Measurements from ENCODE around the gene SLC9A2.

SLC9A2 gene

DNA sequence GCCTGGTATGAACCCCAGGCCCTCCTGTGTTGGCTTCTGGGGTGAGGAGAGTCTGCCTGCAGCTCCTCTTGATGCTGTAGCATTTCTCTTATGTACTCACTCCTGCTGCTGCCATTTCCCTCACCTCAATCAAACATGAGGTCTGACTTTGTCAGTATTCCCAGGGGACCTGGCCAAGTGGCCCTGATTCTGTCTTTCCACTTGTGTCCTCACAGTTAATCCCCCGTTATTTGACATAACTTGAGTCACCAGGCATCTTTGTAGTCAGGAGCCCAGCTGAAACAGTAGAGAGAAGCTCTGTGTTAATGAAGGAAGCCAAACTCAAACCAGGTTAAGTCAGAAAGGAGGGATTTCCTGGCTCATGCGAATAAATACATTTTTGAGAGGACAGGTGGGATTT, 55.0 kb downstream of the SLC9A2 start:
- no peak for DNase-seq

DNA sequence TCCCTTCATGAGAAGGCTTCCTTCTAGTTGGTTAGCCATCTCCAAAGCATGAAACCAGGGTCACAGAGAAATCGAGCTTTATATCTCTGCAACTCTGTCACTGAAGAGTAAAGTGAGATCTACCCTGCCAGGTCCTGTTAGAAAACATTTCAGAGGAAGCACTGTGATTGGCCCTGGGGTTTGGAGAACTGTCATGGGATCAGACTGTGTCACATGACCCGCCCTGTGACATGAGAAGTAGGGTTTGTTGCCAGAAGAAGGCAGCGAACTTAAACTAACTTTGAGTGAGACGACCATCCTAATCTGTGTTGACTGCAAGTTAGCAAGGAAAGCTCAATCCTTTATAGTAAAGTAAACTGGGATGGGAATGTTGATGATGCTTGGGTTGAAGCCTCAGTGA, 55.5 kb downstream of the SLC9A2 start:
- no peak for DNase-seq

DNA sequence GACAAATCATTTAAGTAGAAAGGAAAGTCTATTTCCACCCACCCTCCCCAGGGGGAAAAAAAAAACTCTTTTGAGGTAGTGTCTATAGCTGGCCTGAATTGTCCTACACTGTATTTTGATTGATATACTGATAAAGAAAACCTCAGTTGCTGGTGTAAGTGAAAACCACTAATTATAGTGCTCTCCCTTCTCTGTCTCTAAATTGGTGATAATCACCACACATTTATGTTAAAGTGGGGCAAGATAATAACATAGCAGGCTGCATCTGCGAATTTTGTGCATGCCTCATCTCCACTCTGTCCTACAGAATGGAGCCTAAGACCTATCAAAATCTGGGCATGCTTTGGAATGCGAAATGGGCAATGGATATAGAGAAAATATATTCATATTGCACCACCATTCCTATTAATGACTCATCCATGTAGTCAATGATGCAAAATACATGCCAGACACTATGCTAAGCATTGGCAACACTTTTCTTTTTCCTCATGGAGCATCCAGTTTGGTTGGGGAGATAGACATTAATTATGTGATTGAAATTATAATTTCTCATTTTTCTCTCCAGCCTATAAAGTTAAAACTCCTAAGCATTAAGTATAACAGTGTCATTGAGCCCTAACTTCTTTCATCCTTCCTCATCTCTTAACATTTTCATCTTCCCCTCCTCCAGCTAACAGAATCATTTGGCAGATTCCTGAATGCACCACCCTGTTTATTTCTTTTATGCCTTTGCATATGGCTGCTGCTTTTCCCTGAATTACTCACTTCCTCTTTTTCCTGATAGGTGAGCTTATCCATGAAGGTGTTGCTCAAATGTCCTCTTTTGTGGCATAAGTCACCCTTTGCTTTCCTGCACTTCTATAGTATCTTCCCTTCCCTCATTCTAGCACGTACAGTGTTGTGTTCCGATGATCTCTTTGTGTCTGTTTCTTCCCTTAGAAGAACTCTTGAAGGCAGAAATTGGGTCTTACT, 58.2 kb downstream of the SLC9A2 start:
- no peak for DNase-seq

DNA sequence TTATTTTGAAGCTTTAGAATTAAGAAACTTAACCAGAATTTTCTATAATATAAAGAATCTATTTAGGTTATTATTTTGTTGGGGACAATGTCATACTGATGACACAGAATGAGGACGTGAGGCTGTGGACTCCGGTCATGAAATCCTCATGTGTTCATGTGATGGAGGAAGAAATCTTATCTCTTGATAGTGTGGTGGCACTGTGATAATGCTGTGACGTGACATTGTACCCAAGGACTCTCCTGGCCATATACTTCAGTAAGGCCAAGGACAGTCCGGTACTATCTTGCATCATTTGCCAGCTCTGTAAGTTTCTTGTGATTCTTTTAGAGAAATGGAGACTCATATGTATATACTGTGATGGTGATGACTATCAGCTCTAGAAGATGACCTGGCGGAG, 59.1 kb downstream of the SLC9A2 start:
- no peak for DNase-seq

DNA sequence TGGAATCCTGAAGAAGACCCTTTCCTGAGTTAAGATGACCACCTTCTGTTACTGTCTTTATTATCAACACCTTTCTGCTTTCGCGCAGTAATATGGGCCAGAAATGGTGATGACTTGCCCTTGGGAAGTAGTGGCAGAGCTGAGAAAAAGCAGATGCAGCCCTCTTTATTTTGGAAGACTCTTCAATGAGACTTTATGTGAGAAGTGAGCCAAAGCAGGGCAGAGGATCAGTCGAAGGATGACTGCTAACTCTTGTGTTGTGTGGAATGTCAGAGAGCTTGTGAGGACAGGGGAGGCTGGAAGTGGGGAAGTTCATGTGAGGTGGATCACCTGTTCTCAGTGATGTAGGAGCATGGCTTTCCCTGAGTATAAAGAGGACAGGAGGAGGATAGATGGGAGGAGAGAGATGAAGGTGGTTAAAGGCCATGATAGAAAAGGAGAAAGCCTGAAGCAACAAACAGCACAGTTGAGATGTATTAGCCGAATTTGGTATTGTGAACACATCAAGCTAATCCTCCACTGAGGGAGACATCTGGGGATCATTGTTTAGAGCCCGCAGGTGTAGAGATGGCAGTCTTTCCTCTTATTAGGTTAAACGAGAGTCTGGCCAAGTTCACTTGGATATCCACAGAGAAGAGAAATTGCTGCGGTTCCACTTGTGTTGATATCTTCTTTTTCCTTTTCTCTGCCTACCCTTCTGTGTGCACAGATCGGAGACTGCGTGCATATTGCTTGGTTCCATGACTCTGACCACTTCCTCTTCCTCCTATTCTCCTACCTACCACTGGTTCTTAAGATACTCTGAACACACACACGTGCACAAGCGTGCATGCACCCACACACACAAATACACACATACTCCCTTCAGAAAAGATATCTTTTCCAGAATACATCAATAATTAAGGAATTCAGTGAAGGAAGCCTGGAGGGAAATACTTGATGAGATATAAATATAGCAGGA, 67.4 kb downstream of the SLC9A2 start:
- DNase-seq = no peak

DNA sequence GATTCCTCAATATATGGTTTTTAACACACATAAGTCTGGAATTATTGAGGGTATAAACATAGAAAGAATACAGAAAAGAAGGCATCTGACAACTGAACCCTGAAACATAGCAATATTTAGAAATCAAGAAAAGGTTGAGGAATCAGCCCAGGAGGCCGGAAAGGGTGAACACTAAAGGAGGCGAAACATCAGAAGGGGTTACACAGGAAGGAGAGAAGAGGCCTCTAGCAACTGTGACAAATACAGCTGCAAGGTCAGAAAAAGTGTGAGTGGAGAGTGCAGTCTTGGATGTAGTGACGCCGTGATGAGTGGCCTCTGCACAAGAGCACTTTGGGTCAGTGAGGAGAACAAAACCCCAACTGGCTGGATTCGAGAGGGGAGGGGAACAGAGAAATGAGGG, 70.7 kb downstream of the SLC9A2 start:
- DNase-seq = no peak

DNA sequence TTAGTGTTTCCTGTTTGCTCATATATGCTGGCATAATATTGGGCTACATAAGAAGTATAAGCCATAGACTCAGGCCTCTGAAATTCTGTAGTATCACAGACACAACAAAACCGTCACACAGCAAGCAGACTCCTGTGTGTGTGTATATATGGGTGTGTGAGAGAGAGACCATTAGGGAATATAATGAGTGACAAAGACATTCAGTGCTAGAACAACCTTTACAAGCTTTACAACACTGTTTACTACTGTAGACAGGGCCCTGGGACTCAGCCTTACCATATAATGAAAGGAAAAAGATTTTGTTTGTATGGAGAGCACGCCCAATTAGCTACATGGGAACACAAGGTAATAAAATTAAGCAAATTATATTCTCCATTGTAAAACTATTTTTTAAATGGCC, 77.1 kb downstream of the SLC9A2 start:
- DNase-seq = no peak

DNA sequence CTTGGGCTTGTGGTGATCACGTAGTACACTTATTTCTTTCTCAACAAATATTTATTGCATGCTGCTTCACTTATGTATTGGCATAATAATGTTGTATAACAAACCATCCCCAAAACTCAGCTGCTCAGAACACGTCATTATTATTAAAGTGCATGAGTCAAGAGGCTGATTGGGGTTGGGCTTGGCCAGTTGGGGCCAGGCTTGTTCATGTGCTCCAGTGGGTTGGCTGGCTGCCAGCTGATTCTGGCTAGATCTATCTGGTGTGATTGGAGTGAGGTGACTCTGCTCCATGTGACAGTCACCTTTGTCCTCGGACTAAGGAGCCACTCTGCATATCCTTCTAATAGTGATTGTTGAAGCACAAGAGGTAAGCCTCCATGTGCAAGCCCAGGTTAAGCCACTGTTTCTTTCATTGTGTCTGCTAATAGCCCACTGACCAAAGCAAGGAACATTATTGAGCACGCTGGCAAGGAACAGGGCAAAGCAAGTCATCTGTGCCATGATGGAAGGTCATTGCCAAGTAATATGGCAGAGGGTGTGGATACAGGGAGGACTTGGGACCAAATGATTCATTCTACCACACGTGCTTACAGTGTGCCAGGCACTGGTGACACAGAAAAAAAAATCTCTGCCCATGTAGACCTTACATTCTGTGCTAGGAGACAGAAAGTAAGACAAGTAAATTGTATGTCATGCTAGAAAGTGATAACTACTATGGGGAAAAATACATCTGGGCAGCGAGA, 79.2 kb downstream of the SLC9A2 start:
- no peak for DNase-seq

DNA sequence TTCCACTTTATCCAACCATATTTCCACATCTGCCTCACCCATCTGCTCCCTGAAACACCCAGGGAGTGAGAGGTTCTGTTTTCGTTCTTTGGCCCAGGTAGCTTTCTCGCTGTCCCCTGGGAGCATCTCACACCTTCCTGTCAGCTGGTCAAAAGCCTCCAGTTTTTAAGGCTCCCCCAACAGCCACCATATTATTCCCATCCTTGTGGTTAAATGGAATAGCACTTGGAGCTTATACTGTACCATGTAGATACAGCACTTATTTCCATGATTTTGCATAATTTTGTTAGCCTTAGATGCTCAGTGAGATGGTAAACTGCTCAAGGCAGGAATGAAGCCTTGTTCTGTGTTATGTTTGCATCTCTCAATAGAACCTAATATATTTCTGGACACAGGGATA, 84.0 kb downstream of the SLC9A2 start:
- DNase-seq = no peak

DNA sequence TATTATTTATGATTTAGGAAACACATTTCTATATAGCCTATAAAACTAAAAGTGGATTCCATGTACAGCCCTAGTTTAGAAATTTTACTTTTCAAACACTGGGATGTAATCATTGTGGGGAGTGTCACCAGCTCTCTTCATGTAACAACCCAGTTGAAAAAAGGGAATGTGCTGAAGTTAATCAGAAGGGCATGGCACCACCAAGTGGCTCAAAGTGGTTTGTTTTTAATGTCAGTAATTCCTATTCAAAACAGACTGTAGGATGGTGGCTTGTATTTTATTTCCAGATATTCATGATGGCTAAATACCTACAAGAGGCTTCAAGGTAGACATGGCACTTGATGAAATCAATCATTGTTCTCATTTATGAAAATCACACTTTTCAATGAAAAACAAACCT, 84.4 kb downstream of the SLC9A2 start:
- no peak for DNase-seq

DNA sequence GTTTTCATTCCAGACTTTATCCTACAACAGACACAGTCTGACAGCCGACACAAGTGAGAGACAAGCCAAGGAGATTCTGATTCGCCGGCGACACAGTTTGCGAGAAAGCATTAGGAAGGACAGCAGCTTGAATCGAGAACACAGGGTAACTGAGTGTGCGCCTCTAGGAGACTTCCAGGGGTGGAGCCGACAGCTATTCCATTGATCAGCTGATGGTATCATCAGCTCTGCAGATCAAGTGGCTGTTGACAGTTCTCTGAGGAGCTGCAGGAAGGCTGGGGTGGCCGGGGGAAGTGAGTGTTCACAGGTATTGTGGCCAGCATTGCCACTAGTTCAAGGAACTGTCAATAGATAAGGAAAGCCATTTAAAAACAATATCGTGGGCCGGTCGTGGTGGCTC, 85.2 kb downstream of the SLC9A2 start:
- DNase-seq = no peak

DNA sequence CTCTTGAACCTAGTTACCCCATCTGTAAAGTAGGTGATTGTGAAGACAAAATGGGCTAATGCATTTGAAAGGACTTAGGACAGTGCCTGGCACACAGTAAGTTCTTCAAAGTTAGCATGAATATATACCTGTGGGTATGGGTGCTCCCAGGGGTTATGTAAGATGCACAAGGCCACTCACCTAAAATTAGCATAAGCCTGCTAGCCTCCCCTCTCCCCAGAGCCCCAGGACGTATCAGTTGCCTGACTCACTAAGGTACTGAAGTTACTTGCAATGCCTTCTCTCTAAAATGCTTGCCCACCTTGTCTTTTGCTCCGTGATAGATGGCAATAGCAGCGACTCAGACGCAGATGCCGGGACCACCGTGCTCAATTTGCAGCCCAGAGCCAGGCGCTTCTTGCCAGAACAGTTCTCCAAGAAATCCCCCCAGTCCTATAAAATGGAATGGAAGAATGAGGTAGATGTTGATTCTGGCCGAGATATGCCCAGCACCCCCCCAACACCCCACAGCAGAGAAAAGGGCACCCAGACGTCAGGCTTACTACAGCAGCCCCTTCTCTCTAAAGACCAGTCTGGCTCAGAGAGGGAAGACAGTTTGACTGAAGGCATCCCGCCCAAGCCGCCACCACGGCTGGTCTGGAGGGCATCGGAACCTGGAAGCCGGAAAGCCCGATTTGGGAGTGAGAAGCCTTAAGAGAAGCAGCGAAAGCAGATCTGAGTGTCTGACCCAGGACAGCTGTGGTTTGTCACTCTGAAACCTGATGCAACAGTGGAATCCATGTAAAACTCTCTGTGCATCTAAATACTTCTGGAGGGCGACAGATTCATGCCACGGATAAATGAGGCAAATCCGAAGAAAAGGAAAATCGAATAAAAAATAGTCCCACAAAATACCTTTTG, 88.7 kb downstream of the SLC9A2 start:
- DNase-seq = no peak

DNA sequence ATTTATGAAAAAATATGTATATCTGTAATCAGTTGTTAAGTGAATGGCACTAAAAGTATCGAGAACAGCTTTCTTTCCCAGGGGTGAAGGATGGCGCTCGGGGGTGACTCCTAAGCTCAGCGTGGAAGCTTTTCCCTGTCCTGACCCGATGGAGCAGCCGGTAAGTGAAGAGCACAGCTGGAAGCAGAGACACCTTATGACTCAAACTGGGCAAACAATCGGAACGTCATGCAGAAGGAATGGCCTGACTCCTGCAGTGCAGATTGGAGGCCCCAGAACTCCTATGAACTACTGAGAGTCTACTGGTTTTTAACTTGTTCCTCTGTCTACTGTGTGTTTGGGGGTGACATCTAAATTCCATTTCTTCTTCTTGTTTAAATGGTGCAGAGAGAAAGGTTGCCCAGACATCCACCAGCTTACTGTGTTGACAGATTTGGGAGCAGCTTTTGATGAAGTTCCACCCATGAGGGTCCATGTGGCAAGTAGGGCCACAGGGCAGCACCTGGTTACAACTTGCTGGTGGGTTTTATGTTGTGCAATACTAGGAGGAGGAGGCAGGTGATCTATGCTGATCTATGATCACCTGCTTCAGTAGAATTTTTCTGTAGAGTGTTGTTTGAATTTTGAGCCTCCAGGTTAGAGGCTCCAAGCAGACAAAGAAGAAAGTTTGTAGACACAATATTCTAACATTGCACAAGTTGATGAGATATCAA, 89.7 kb downstream of the SLC9A2 start:
- no peak for DNase-seq

DNA sequence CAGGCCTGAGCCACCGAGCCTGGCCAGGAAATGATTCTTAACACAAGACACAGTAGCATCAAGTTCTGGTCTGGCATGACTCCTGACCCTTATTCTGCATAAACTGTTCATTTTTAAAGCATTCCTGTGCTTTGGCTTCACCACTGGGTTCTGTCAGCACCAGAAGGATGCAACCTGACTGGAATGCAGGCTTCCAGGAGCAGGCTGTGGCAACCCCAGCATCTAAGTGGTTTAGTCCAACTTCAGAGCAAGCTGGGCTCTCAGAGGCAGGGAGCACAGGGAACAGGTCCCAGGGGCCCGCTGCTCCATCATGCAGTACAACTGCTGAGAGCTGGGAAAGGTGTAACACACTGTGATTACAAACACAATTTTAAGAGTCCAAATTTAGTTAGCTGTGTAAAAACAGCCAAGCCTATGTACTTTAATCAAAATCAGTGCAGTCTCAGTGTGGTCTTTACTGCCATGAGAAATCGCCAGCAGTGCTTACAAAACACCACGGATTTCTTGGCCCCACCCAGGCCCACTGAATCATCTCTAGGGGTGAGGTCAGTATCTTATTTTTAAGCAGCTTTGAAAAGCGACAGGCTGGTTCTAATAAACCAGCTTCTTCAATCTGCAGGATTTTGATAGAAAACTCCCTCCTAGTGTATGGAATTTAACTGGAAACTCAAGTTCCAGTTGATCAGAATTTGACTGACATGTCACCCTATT, 98.1 kb downstream of the SLC9A2 start:
- no peak for DNase-seq

DNA sequence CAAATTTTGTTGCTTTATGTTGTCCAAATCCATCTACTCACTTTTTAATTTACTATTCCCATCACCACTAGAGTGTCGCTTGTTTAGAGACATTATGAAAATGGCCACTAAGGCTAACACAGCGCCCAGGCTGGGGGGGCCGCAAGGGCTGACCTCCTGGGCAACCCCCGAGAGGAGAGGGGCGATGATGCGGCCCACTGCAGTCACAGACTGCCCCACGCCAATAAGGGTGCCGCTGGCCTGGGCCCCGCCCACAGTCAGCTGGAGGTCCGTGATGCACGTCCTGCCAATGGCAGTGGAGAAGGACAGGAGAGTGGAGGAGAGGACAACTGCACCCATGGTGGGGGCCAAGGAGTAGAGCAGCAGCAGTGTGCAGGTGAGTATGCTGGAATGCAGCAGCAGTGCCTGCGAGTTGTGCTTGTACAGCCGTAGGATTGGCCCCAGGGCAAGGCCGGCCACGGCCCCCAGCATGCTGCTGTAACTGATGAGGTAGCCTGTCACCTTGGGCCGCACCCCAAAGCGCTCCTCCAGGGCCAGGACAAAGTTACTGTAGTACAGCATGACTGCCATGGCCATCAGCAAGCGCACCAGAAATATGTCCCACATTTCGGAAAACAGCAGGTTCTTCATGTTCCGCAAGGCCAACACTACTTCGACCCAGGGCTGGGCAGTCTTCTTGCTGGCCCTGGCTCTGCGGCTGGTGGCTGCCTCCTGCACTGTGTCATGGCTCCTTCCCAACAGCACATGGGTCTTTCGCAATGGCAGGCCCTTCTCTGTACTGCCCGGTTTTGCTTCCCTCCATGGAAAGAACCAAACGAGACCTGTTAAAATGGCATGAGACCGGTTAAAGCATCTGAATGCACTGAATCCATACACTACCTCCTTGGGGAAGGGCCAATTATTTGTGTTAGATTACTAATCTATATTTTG, 99.3 kb downstream of the SLC9A2 start:
- no peak for DNase-seq

DNA sequence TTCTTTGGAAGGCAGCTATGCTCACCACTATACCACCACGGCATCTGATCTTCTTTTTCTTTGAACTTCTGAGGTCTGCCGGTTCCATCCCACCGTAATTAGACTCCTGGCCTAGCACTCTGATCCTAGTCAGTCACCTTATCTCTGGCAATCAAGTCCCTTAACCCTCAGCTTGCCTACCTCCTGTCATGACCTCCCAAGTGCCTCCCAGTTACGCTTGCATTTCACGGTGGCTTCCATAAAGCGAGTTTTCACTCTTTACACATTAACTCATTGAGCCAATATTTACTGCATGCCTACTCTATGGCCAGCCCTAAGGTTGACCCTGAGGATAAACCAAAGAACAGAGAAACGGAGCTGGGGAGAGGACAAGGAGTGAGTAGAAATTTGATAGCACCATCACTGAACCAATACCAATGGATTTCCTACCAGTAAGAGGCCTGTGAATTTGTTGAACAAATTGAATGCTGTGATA, 104.7 kb downstream of the SLC9A2 start:
- DNase-seq = no peak

DNA sequence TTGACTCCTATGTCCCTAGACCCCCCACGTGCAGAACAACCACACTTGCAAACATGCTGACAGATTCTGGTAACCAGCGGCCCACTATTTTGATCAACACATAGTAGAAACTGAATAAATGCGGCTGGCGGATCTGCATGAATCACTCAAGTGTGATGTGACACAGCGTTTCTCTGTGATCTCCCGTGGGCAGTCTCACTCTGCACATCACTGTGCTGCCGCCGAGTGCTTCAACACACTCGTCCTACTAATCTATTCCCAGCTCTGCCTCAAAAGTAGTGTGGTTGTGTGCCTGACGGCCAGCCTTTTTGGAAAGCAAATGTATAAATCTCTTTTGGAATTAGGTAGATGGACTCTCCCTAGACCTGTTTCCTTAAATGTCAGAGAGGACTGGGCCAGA, 105.2 kb downstream of the SLC9A2 start:
- DNase-seq = no peak

DNA sequence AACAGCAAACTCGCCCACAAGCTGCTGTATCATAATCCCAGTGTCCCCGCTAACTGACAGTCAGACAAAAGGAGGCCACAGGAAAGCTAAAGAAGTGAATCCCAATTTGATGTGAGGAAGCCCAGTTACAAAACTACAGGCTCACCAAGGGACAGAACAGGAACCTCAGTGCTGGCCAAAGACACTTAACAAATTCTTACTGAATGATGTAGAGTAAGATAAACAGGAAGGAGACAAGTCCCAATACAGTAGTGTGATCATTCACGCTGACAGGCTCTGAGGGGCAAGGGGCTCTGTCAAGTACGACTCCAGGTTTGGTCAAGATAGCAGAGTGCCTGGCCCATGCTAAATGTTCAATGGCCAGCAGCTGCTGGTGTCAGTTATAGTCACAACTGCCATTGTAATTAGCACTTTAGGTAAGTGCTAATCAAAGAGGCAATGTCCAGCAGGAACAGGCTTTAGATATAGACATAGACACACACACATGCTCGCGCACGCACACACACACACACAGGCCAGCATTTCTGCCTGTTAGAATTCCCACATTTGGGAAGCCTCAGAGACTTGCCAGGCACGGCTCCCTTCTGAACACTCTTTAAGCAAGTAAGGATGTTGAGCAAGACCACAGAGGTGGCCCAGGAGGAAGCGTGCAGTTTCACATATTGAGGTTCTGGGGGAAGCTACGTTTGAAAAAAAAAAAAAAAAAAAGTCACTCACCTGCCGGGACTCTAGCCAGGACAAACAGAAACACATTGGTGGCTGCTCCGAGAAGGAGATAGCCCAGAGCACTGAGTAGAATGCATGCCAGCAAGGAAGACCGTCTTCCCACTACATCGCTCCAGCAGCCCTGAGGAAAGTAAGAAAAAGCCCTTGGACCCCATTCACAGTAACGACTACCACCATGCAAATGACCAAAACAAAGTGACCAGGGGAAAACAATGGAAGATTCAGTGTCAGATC, 107.1 kb downstream of the SLC9A2 start:
- no peak for DNase-seq
